ENCODE data around the gene SUN1.

DNA sequence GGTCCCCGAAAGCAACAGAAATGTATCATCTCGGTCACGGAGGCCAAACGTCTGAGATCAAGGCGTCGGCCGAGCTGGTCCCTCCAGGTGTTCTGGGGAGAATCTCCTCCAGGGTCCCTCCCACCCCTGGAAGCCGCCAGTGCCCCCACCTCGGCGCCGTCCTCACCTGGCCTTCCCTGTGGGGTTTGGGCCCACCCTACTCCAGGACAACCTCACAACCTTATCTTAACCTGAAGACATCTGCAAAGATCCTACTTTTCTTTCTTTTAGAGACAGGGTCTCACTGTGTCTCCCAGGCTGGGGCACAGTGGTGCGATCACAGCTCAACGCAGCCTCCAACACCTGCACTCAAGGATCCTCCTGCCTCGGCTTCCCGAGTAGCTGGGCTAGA lies 88.8 kb downstream of the SUN1 start:
- no peak for TF ChIP-seq CTCF (IDR thresholded peaks at IDR 0.05; ENCODE audit: extremely low read depth in 1 of 2, insufficient read depth in 1 of 2, low read depth in 1 of 2, low read length in 2 of 2)
- no peak for TF ChIP-seq EZH2 (IDR thresholded peaks at IDR 0.05; ENCODE audit: borderline replicate concordance, low read depth, low read length, severe bottlenecking)
- no peak for TF ChIP-seq POLR2AphosphoS5 (IDR thresholded peaks at IDR 0.05; ENCODE audit: insufficient read depth, low read depth, low read length)

All from endothelial cell of umbilical vein (primary cell).